Measurements from ENCODE around the gene PTGFRN.

- no peak for TF ChIP-seq POLR2AphosphoS5 (IDR thresholded peaks at IDR 0.05)
- TF ChIP-seq, protein P1, sequence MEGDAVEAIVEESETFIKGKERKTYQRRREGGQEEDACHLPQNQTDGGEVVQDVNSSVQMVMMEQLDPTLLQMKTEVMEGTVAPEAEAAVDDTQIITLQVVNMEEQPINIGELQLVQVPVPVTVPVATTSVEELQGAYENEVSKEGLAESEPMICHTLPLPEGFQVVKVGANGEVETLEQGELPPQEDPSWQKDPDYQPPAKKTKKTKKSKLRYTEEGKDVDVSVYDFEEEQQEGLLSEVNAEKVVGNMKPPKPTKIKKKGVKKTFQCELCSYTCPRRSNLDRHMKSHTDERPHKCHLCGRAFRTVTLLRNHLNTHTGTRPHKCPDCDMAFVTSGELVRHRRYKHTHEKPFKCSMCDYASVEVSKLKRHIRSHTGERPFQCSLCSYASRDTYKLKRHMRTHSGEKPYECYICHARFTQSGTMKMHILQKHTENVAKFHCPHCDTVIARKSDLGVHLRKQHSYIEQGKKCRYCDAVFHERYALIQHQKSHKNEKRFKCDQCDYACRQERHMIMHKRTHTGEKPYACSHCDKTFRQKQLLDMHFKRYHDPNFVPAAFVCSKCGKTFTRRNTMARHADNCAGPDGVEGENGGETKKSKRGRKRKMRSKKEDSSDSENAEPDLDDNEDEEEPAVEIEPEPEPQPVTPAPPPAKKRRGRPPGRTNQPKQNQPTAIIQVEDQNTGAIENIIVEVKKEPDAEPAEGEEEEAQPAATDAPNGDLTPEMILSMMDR (IDR thresholded peaks at IDR 0.05) = no peak
- no peak for TF ChIP-seq EP300 (IDR thresholded peaks at IDR 0.05)
These were observed 100.7 kb downstream of the PTGFRN start for GRCh38 chr1:117010310-117010969.
